RWPE2 (cell line): ENCODE data around the gene KCNJ11.

Experiments
- ATAC-seq: fragments of 200-7000 bp; cut with Tn5 transposase; 3 replicates; pipeline ENCODE4 v1.9.1; 2021; ENCODE audit warnings: low read depth
- DNase-seq: peaks from one replicate; pipeline ENCODE4 v3.0.0-alpha.2; 2020; ENCODE audit warnings: low spot score
- H3K27ac ChIP-seq: fragments of 450-650 bp; 2 replicates; pipeline ENCODE4 v1.5.1; 2017; ENCODE audit warnings: mild to moderate bottlenecking; ENCODE audit not compliant: poor library complexity, severe bottlenecking
- H3K27me3 ChIP-seq: fragments of 250-450 bp; sonication (Bioruptor Pico); 2 replicates; pipeline ENCODE4 v1.5.1; 2021; ENCODE audit warnings: mild to moderate bottlenecking, moderate library complexity; ENCODE audit not compliant: insufficient read depth, poor library complexity, severe bottlenecking
- H3K36me3 ChIP-seq: fragments of 250-450 bp; sonication (Bioruptor Pico); 2 replicates; pipeline ENCODE4 v1.5.1; 2020; ENCODE audit warnings: low read depth, mild to moderate bottlenecking, moderate library complexity
- H3K4me1 ChIP-seq: fragments of 250-450 bp; sonication (Bioruptor Pico); 2 replicates; pipeline ENCODE4 v1.5.1; 2021; ENCODE audit warnings: mild to moderate bottlenecking, moderate library complexity; ENCODE audit not compliant: insufficient read depth, poor library complexity, severe bottlenecking
- H3K4me3 ChIP-seq: fragments of 250-450 bp; sonication (Bioruptor Pico); 2 replicates; pipeline ENCODE4 v1.5.1; 2021; ENCODE audit warnings: mild to moderate bottlenecking, moderate library complexity; ENCODE audit not compliant: severe bottlenecking
- H3K9me3 ChIP-seq: fragments of 250-450 bp; sonication (Bioruptor Pico); 2 replicates; pipeline ENCODE4 v1.5.1; 2021; ENCODE audit warnings: mild to moderate bottlenecking, moderate library complexity; ENCODE audit not compliant: severe bottlenecking
- TF ChIP-seq, protein P1 (sequence below): fragments of 450-650 bp; IDR thresholded peaks from one replicate; pipeline ENCODE4 v1.5.1; 2017; ENCODE audit warnings: mild to moderate bottlenecking, moderate library complexity; ENCODE audit not compliant: poor library complexity, severe bottlenecking

Gene KCNJ11

DNA sequence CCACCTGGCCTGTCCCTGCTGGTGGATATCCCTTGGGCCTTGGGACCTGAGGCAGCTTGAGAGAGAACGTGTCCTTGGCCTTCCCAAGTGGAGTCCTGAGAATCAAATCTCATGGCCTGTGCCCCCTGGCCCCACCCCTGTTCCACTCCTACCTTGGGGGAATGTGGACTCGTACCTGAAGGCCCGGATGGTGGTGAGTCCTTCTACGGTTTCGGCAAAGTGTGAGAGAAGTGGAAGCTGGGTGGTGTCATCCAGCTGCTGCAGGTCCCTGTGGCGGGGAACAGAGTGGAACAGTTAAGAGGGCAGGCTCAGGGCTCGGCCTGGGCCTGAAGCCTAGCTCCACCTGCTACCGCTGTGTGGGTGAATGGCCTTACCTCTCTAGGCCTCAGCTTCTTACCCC, 14.0 kb upstream of the KCNJ11 start:
- TF ChIP-seq, protein P1, sequence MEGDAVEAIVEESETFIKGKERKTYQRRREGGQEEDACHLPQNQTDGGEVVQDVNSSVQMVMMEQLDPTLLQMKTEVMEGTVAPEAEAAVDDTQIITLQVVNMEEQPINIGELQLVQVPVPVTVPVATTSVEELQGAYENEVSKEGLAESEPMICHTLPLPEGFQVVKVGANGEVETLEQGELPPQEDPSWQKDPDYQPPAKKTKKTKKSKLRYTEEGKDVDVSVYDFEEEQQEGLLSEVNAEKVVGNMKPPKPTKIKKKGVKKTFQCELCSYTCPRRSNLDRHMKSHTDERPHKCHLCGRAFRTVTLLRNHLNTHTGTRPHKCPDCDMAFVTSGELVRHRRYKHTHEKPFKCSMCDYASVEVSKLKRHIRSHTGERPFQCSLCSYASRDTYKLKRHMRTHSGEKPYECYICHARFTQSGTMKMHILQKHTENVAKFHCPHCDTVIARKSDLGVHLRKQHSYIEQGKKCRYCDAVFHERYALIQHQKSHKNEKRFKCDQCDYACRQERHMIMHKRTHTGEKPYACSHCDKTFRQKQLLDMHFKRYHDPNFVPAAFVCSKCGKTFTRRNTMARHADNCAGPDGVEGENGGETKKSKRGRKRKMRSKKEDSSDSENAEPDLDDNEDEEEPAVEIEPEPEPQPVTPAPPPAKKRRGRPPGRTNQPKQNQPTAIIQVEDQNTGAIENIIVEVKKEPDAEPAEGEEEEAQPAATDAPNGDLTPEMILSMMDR, result no peak
- Histone ChIP-seq H3K4me3 (no peak overlapping the region), H3K4me1 (no peaks in the 10 kb centered on the region), H3K27me3 (no peaks in the 10 kb centered on the region), H3K36me3 (no peaks in the 10 kb centered on the region), H3K27ac (no peak overlapping the region), H3K9me3 (no peaks in the 10 kb centered on the region)
- DNase-seq (no peak), ATAC-seq (no peak)

- TF ChIP-seq, protein P1, result no peak
- Histone ChIP-seq H3K4me3 (no peak overlapping the region), H3K9me3 (no peaks in the 10 kb centered on the region), H3K27ac (no peak overlapping the region), H3K4me1 (no peaks in the 10 kb centered on the region), H3K36me3 (no peaks in the 10 kb centered on the region), H3K27me3 (no peaks in the 10 kb centered on the region)
- no peak for DNase-seq
- no peak for ATAC-seq
Observed at GRCh38 chr11:17401841-17402240, 13.4 kb upstream of the KCNJ11 start.

- ATAC-seq (no peak), DNase-seq (no peak)
- no peaks in the 10 kb centered on the region for H3K27me3 ChIP-seq
- TF ChIP-seq, protein P1, result no peak
- no peaks in the 10 kb centered on the region for H3K4me1 ChIP-seq
- H3K36me3 ChIP-seq, result no peaks in the 10 kb centered on the region
- H3K27ac ChIP-seq, result no peak overlapping the region
- no peaks in the 10 kb centered on the region for H3K9me3 ChIP-seq
- H3K4me3 ChIP-seq, result no peak overlapping the region
Observed at GRCh38 chr11:17401316-17401715, 12.9 kb upstream of the KCNJ11 start.

DNA sequence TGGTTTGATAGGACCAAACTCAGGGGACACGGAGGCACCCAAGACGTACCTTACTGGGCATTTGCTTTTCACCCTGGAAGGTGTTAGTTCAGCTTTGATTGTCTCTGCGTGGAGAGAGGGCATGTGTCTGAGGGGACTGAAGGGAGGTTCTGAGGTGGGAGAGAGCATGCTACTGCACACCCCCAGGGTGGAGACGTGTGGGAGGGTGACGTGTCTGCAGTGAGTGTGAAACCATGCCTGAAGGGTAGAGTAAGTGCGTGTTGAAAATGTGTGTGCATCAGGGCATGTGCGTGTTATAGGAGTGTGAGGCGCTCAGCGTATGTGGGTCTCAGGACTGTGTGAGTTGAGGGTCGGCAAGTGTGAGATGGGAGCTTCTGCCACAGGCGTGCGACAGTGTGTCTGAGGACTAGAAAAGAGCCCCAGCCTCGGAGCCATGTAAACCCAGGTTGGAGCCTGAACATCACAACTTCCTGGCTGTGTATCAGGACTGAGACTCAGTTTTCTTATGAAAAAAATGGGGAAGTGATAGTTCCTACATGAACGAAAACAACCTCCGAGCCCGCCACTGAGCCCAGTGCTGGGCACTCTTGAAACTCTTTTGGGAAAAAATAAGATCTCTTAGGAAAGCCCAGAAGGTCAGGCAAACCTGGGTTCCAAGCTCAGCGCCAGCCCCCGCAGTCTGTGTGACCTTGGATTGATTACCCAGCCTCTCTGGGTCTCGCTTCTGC, 11.8 kb upstream of the KCNJ11 start:
- Histone ChIP-seq H3K36me3 (no peaks in the 10 kb centered on the region), H3K4me3 (no peak overlapping the region), H3K9me3 (no peaks in the 10 kb centered on the region), H3K27me3 (no peaks in the 10 kb centered on the region), H3K27ac (no peak overlapping the region), H3K4me1 (no peaks in the 10 kb centered on the region)
- TF ChIP-seq, protein P1, result no peak
- no peak for DNase-seq
- ATAC-seq, result no peak

- Histone ChIP-seq H3K9me3 (no peaks in the 10 kb centered on the region), H3K27me3 (no peaks in the 10 kb centered on the region), H3K36me3 (no peaks in the 10 kb centered on the region), H3K4me1 (no peaks in the 10 kb centered on the region), H3K4me3 (no peak overlapping the region), H3K27ac (no peak overlapping the region)
- ATAC-seq (no peak), DNase-seq (no peak)
- TF ChIP-seq, protein P1, result no peak
Observed at GRCh38 chr11:17399236-17399635, 10.8 kb upstream of the KCNJ11 start.
